K562 (cell line): ENCODE data around the gene FBL. TPM values are rescaled to one million over a fixed set of nuclear protein-coding genes. Genes with fewer than 3 reads are reported as not detected.
A peak's percentile ranks its signal among the peaks of the same experiment; 100 is the strongest.

Source experiments
- CAMTA2 ChIP-seq: fragments of 250-450 bp; sonication (Bioruptor Pico); conservative IDR thresholded peaks from 2 replicates; pipeline ENCODE4 v1.5.1; 2022
- CTBP1 ChIP-seq: fragments of 450-650 bp; IDR thresholded peaks from 2 replicates; pipeline ENCODE4 v1.6.1; 2016; ENCODE audit warnings: borderline replicate concordance
- FOXP1 ChIP-seq: sonication (generic); formaldehyde crosslinking; IDR thresholded peaks from 2 replicates; pipeline ENCODE4 v1.8.0; 2022; ENCODE audit warnings: mild to moderate bottlenecking, missing genetic modification reagents
- GABPB1 ChIP-seq: sonication (generic); formaldehyde crosslinking; IDR thresholded peaks from 2 replicates; pipeline ENCODE4 v1.8.0; 2022; ENCODE audit warnings: mild to moderate bottlenecking, missing genetic modification reagents
- GATA2 ChIP-seq: sonication (generic); formaldehyde crosslinking; IDR thresholded peaks from 2 replicates; pipeline ENCODE4 v1.4.0; 2020; ENCODE audit warnings: mild to moderate bottlenecking, missing genetic modification reagents
- GTF2E2 ChIP-seq: fragments of 200-800 bp; sonication (Bioruptor generic); IDR thresholded peaks from 2 replicates; pipeline ENCODE4 v1.6.1; 2016; ENCODE audit warnings: missing genetic modification characterization, missing compliant biosample characterization
- KAT2B ChIP-seq: IDR thresholded peaks from one replicate; pipeline ENCODE4 v1.6.1; 2012; ENCODE audit warnings: low read depth, mild to moderate bottlenecking, control low read depth, inconsistent platforms, low read length, moderate library complexity
- NR3C1 ChIP-seq: sonication (generic); formaldehyde crosslinking; IDR thresholded peaks from 2 replicates; pipeline ENCODE4 v1.8.1; 2022; ENCODE audit warnings: missing genetic modification reagents
- POLR2AphosphoS5 ChIP-seq: IDR thresholded peaks from 2 replicates; pipeline ENCODE4 v1.6.1; 2011; ENCODE audit warnings: mild to moderate bottlenecking, low read depth, low read length, moderate library complexity; ENCODE audit not compliant: control insufficient read depth, insufficient read depth
- SIN3A ChIP-seq, 2 experiments: fragments of 150-350 bp in 1 of 2; IDR thresholded peaks; 2 replicates each; pipeline ENCODE4 v1.6.1; 2011 to 2016; ENCODE audit warnings: borderline replicate concordance in 2 of 2, low read depth in 2 of 2, low read length in 2 of 2, mild to moderate bottlenecking in 2 of 2, moderate library complexity in 2 of 2; ENCODE audit not compliant: control insufficient read depth in 1 of 2
- XRCC5 ChIP-seq: fragments of 200-400 bp; formaldehyde crosslinking; IDR thresholded peaks from 2 replicates; pipeline ENCODE4 v1.6.1; 2017; ENCODE audit warnings: low read depth, mild to moderate bottlenecking, low read length
- ZZZ3 ChIP-seq: fragments of 450-650 bp; IDR thresholded peaks from 2 replicates; pipeline ENCODE4 v1.6.1; 2016; ENCODE audit warnings: antibody characterized with exemption, mild to moderate bottlenecking, moderate library complexity
- polyA plus RNA-seq, 8 experiments: library from polyadenylated mRNA; depleted of rRNA in 4 of 8; stranded (reverse) in 5 of 8; unstranded in 3 of 8; fragments of >200 nt; fragmentation: Nextera tagmentation in 2 of 8; fragmentation: Illumina TruSeq in 1 of 8; extraction: Ambion mirVana in 2 of 8; extraction: Trizol in 1 of 8; gene quantifications; 2 replicates each; pipeline versions ENCODE4 v1.2.1 to v1.2.3, GENCODE V29; 2011 to 2014; ENCODE audit warnings: inconsistent platforms in 1 of 8, missing spikeins in 1 of 8
- total RNA-seq, 7 experiments: library from RNA; depleted of rRNA in 6 of 7; stranded (reverse); fragments of >200 nt in 6 of 7; fragmentation: Illumina TruSeq in 2 of 7; extraction: Trizol in 2 of 7; gene quantifications; 2 replicates each; pipeline versions ENCODE4 v1.2.1 to v1.2.3, GENCODE V29; 2011 to 2021; ENCODE audit warnings: low replicate concordance in 1 of 7
- TF ChIP-seq, protein P1 (sequence below): sonication (generic); formaldehyde crosslinking; IDR thresholded peaks from 2 replicates; pipeline ENCODE4 v1.8.1; 2022; ENCODE audit warnings: missing genetic modification reagents
- TF ChIP-seq, protein P2 (sequence below): sonication (generic); formaldehyde crosslinking; IDR thresholded peaks from 2 replicates; pipeline ENCODE4 v1.8.0; 2023; ENCODE audit warnings: mild to moderate bottlenecking, missing genetic modification reagents
- TF ChIP-seq, protein P3 (sequence below): sonication (generic); formaldehyde crosslinking; IDR thresholded peaks from 2 replicates; pipeline ENCODE4 v1.8.0; 2022; ENCODE audit warnings: mild to moderate bottlenecking, low read depth, missing genetic modification reagents
- TF ChIP-seq, protein P4 (sequence below): fragments of 450-650 bp; IDR thresholded peaks from 2 replicates; pipeline ENCODE4 v1.7.1; 2018; ENCODE audit warnings: mild to moderate bottlenecking, low read depth; ENCODE audit not compliant: partially characterized antibody
- TF ChIP-seq, protein P5 (sequence below), 2 experiments: IDR thresholded peaks; 2 replicates each; pipeline ENCODE4 v1.6.1; 2011; ENCODE audit warnings: borderline replicate concordance in 1 of 2, control low read depth in 1 of 2, low read depth in 1 of 2, low read length in 1 of 2, mild to moderate bottlenecking in 1 of 2, mixed read lengths in 1 of 2, moderate library complexity in 1 of 2; ENCODE audit not compliant: insufficient read depth in 1 of 2, insufficient read length in 1 of 2, poor library complexity in 1 of 2, severe bottlenecking in 1 of 2; ENCODE audit errors: extremely low read depth in 1 of 2

Gene FBL
- total and polyA plus RNA-seq, 9 of the 15 experiments (the other 6 are each of a cell fraction or from before 2014, with no cell fraction given) = 201 to 1,696 (median 696) TPM

DNA sequence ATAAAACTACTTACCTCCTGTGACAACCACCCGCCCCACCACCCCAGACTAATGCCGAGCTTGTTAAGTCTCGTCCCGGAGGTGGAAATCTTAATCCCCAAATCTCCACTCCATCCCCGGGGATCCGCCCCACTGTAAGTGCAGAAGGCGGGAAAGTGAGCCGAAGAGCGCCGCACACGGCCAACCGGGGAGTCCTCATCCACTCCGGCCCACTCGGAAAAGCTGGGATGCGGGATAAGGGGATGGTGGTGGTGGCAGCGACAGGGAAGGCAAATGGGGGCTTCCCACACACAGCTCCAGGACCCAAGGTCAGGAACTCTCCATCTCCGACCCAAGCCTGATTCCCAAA is 621 bp downstream of the FBL start (continued):
- peak; percentile 39; the same call in 1 of the 2 replicates for TF ChIP-seq POLR2AphosphoS5
- TF ChIP-seq, protein P1, sequence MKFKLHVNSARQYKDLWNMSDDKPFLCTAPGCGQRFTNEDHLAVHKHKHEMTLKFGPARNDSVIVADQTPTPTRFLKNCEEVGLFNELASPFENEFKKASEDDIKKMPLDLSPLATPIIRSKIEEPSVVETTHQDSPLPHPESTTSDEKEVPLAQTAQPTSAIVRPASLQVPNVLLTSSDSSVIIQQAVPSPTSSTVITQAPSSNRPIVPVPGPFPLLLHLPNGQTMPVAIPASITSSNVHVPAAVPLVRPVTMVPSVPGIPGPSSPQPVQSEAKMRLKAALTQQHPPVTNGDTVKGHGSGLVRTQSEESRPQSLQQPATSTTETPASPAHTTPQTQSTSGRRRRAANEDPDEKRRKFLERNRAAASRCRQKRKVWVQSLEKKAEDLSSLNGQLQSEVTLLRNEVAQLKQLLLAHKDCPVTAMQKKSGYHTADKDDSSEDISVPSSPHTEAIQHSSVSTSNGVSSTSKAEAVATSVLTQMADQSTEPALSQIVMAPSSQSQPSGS (CRISPR knock-in tag) = no peak
- no peak for TF ChIP-seq NR3C1
- TF ChIP-seq GABPB1 (CRISPR knock-in tag) = peak; percentile 34; the same call in 1 of the 2 replicates
- no peak for TF ChIP-seq CAMTA2 (CRISPR knock-in tag)
- TF ChIP-seq, protein P2, sequence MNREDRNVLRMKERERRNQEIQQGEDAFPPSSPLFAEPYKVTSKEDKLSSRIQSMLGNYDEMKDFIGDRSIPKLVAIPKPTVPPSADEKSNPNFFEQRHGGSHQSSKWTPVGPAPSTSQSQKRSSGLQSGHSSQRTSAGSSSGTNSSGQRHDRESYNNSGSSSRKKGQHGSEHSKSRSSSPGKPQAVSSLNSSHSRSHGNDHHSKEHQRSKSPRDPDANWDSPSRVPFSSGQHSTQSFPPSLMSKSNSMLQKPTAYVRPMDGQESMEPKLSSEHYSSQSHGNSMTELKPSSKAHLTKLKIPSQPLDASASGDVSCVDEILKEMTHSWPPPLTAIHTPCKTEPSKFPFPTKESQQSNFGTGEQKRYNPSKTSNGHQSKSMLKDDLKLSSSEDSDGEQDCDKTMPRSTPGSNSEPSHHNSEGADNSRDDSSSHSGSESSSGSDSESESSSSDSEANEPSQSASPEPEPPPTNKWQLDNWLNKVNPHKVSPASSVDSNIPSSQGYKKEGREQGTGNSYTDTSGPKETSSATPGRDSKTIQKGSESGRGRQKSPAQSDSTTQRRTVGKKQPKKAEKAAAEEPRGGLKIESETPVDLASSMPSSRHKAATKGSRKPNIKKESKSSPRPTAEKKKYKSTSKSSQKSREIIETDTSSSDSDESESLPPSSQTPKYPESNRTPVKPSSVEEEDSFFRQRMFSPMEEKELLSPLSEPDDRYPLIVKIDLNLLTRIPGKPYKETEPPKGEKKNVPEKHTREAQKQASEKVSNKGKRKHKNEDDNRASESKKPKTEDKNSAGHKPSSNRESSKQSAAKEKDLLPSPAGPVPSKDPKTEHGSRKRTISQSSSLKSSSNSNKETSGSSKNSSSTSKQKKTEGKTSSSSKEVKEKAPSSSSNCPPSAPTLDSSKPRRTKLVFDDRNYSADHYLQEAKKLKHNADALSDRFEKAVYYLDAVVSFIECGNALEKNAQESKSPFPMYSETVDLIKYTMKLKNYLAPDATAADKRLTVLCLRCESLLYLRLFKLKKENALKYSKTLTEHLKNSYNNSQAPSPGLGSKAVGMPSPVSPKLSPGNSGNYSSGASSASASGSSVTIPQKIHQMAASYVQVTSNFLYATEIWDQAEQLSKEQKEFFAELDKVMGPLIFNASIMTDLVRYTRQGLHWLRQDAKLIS (CRISPR knock-in tag) = peak; percentile 41; the same call in 1 of the 2 replicates
- peak; percentile 52; the same call in 1 of the 2 replicates for TF ChIP-seq CTBP1
- TF ChIP-seq GTF2E2 = no peak
- TF ChIP-seq SIN3A (IDR thresholded peaks at IDR 0.05; ENCODE audit: borderline replicate concordance in 2 of 2, control insufficient read depth in 1 of 2, low read depth in 2 of 2, low read length in 2 of 2) = peak in 1 of 2 experiments; percentile 81; a peak in 1 of 4 replicates
- TF ChIP-seq, protein P3, sequence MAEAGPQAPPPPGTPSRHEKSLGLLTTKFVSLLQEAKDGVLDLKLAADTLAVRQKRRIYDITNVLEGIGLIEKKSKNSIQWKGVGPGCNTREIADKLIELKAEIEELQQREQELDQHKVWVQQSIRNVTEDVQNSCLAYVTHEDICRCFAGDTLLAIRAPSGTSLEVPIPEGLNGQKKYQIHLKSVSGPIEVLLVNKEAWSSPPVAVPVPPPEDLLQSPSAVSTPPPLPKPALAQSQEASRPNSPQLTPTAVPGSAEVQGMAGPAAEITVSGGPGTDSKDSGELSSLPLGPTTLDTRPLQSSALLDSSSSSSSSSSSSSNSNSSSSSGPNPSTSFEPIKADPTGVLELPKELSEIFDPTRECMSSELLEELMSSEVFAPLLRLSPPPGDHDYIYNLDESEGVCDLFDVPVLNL (CRISPR knock-in tag) = no peak
- TF ChIP-seq FOXP1 (CRISPR knock-in tag) = 0 out of 2 replicates have a peak, but pooled peaks have one; percentile 27
- TF ChIP-seq, protein P4, sequence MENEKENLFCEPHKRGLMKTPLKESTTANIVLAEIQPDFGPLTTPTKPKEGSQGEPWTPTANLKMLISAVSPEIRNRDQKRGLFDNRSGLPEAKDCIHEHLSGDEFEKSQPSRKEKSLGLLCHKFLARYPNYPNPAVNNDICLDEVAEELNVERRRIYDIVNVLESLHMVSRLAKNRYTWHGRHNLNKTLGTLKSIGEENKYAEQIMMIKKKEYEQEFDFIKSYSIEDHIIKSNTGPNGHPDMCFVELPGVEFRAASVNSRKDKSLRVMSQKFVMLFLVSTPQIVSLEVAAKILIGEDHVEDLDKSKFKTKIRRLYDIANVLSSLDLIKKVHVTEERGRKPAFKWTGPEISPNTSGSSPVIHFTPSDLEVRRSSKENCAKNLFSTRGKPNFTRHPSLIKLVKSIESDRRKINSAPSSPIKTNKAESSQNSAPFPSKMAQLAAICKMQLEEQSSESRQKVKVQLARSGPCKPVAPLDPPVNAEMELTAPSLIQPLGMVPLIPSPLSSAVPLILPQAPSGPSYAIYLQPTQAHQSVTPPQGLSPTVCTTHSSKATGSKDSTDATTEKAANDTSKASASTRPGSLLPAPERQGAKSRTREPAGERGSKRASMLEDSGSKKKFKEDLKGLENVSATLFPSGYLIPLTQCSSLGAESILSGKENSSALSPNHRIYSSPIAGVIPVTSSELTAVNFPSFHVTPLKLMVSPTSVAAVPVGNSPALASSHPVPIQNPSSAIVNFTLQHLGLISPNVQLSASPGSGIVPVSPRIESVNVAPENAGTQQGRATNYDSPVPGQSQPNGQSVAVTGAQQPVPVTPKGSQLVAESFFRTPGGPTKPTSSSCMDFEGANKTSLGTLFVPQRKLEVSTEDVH = peak; percentile 94
- TF ChIP-seq ZZZ3 = peak; percentile 85
- TF ChIP-seq KAT2B = no peak
- TF ChIP-seq, protein P5, sequence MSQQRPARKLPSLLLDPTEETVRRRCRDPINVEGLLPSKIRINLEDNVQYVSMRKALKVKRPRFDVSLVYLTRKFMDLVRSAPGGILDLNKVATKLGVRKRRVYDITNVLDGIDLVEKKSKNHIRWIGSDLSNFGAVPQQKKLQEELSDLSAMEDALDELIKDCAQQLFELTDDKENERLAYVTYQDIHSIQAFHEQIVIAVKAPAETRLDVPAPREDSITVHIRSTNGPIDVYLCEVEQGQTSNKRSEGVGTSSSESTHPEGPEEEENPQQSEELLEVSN (IDR thresholded peaks at IDR 0.05; ENCODE audit: borderline replicate concordance in 1 of 2, extremely low read depth in 1 of 2, insufficient read depth in 1 of 2, insufficient read length in 1 of 2, low read depth in 1 of 2, low read length in 1 of 2, poor library complexity in 1 of 2, severe bottlenecking in 1 of 2) = peak; percentile 90 to 96
- TF ChIP-seq GATA2 (CRISPR knock-in tag) = 0 out of 2 replicates have a peak, but pooled peaks have one; percentile 19
- 0 out of 2 replicates have a peak, but pooled peaks have one; percentile 1 for TF ChIP-seq XRCC5
